RWPE2 (cell line): Measurements from ENCODE around the gene SMG1.

Experiments
- ATAC-seq: fragments of 200-7000 bp; cut with Tn5 transposase; 3 replicates; pipeline ENCODE4 v1.9.1; 2021; ENCODE audit warnings: low read depth
- DNase-seq: peaks from one replicate; pipeline ENCODE4 v3.0.0-alpha.2; 2020; ENCODE audit warnings: low spot score
- H3K27ac ChIP-seq: fragments of 450-650 bp; 2 replicates; pipeline ENCODE4 v1.5.1; 2017; ENCODE audit warnings: mild to moderate bottlenecking; ENCODE audit not compliant: poor library complexity, severe bottlenecking
- H3K27me3 ChIP-seq: fragments of 250-450 bp; sonication (Bioruptor Pico); 2 replicates; pipeline ENCODE4 v1.5.1; 2021; ENCODE audit warnings: mild to moderate bottlenecking, moderate library complexity; ENCODE audit not compliant: insufficient read depth, poor library complexity, severe bottlenecking
- H3K36me3 ChIP-seq: fragments of 250-450 bp; sonication (Bioruptor Pico); 2 replicates; pipeline ENCODE4 v1.5.1; 2020; ENCODE audit warnings: low read depth, mild to moderate bottlenecking, moderate library complexity
- H3K4me1 ChIP-seq: fragments of 250-450 bp; sonication (Bioruptor Pico); 2 replicates; pipeline ENCODE4 v1.5.1; 2021; ENCODE audit warnings: mild to moderate bottlenecking, moderate library complexity; ENCODE audit not compliant: insufficient read depth, poor library complexity, severe bottlenecking
- H3K4me3 ChIP-seq: fragments of 250-450 bp; sonication (Bioruptor Pico); 2 replicates; pipeline ENCODE4 v1.5.1; 2021; ENCODE audit warnings: mild to moderate bottlenecking, moderate library complexity; ENCODE audit not compliant: severe bottlenecking
- H3K9me3 ChIP-seq: fragments of 250-450 bp; sonication (Bioruptor Pico); 2 replicates; pipeline ENCODE4 v1.5.1; 2021; ENCODE audit warnings: mild to moderate bottlenecking, moderate library complexity; ENCODE audit not compliant: severe bottlenecking
- CTCF ChIP-seq: fragments of 450-650 bp; IDR thresholded peaks from one replicate; pipeline ENCODE4 v1.5.1; 2017; ENCODE audit warnings: mild to moderate bottlenecking, moderate library complexity; ENCODE audit not compliant: poor library complexity, severe bottlenecking

The SMG1 gene

GRCh38 chr16:18855196-18855595, 71.0 kb downstream of the SMG1 start:
- Histone ChIP-seq H3K27ac (no peak overlapping the region), H3K4me3 (no peak overlapping the region), H3K9me3 (peaks cover under 1% of the 10 kb centered on the region), H3K4me1 (no peaks in the 10 kb centered on the region), H3K27me3 (no peaks in the 10 kb centered on the region), H3K36me3 (peaks cover 85% of the 10 kb centered on the region)
- DNase-seq = no peak
- ATAC-seq = no peak
- TF ChIP-seq CTCF = no peak

GRCh38 chr16:18853694-18854093, 72.5 kb downstream of the SMG1 start:
- Histone ChIP-seq H3K36me3 (peaks cover 89% of the 10 kb centered on the region), H3K9me3 (peaks cover 2% of the 10 kb centered on the region), H3K4me1 (no peaks in the 10 kb centered on the region), H3K27me3 (no peaks in the 10 kb centered on the region), H3K27ac (no peak overlapping the region), H3K4me3 (no peak overlapping the region)
- TF ChIP-seq CTCF = no peak
- ATAC-seq (no peak), DNase-seq (no peak)

- no peak for TF ChIP-seq CTCF
- H3K4me1 ChIP-seq = no peaks in the 10 kb centered on the region
- peaks cover 2% of the 10 kb centered on the region for H3K9me3 ChIP-seq
- no peak for DNase-seq
- no peak overlapping the region for H3K27ac ChIP-seq
- no peak overlapping the region for H3K4me3 ChIP-seq
- H3K27me3 ChIP-seq = no peaks in the 10 kb centered on the region
- no peak for ATAC-seq
- H3K36me3 ChIP-seq = peaks cover 92% of the 10 kb centered on the region
Measured at GRCh38 chr16:18852647-18853046, 73.6 kb downstream of the SMG1 start.

DNA sequence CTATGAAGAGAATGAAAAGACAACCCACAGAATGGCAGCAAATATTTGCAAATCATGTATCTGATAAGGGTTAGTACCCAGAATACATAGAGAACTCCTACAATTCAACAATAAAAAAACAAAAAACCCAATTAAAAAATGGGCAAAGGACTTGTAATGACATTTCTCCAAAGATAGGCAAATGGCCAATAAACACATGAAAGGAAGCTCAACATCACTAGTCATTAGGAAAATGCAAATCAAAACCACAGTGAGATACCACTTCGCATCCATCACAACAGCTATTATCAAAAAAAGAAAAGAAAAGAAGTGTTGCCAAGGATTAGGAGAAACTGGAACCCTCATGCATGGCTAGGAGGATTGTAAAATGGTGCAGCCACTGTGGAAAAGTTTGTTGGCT, 79.8 kb downstream of the SMG1 start:
- no peak for TF ChIP-seq CTCF
- DNase-seq = no peak
- H3K4me3 ChIP-seq = no peak overlapping the region
- no peaks in the 10 kb centered on the region for H3K27me3 ChIP-seq
- H3K36me3 ChIP-seq = peaks cover 96% of the 10 kb centered on the region
- H3K9me3 ChIP-seq = peaks cover 2% of the 10 kb centered on the region
- ATAC-seq = no peak
- H3K4me1 ChIP-seq = no peaks in the 10 kb centered on the region
- no peak overlapping the region for H3K27ac ChIP-seq

DNA sequence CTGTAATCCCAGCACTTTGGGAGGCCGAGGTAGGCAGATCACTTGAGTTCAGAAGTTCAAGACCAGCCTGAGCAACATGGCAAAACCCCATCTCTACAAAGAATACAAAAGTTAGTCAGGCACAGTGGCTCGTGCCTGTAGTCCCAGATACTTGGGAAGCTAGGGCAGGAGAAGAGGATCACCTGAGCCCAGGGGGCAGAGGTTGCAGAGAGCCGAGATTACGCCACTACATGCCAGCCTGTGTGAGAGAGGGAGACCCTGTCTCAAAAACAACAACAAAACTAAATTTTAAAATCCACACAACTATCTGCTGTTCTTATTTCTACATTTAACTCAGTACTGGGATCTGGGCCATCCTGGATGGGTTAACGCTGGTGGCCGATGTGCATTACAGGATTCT, 83.6 kb downstream of the SMG1 start:
- Histone ChIP-seq H3K4me3 (no peak overlapping the region), H3K9me3 (no peaks in the 10 kb centered on the region), H3K36me3 (peaks cover 94% of the 10 kb centered on the region), H3K27ac (no peak overlapping the region), H3K4me1 (peaks cover 13% of the 10 kb centered on the region), H3K27me3 (no peaks in the 10 kb centered on the region)
- ATAC-seq = no peak
- DNase-seq = no peak
- TF ChIP-seq CTCF = no peak
